OCI-LY1 (cell line): ENCODE measurements around the gene CHRM1.

Experiments
- H2AFZ ChIP-seq: fragments of 200-600 bp; sonication (generic), shearing (Covaris generic); 2 replicates; pipeline ENCODE4 v1.6.0; 2014; ENCODE audit warnings: antibody characterized with exemption, mild to moderate bottlenecking, low read length
- H3F3A ChIP-seq: fragments of 200-600 bp; sonication (generic), shearing (Covaris generic); 2 replicates; pipeline ENCODE4 v1.6.0; 2014; ENCODE audit warnings: mild to moderate bottlenecking, antibody characterized with exemption, low read length, moderate library complexity; ENCODE audit not compliant: insufficient read depth
- H3K27ac ChIP-seq: fragments of 200-600 bp; sonication (generic); 2 replicates; pipeline ENCODE4 v1.5.1; 2014; ENCODE audit warnings: low read length, mixed run types, mild to moderate bottlenecking, low read depth; ENCODE audit not compliant: poor library complexity, severe bottlenecking
- H3K27me3 ChIP-seq: fragments of 200-600 bp; sonication (generic); 2 replicates; pipeline ENCODE4 v1.6.0; 2014; ENCODE audit warnings: antibody characterized with exemption, mild to moderate bottlenecking, low read length, moderate library complexity; ENCODE audit not compliant: insufficient read depth
- H3K36me3 ChIP-seq: fragments of 200-600 bp; sonication (generic); 2 replicates; pipeline ENCODE4 v1.6.1; 2014; ENCODE audit warnings: mild to moderate bottlenecking, antibody characterized with exemption, low read length, moderate library complexity, mixed read lengths; ENCODE audit not compliant: insufficient read depth
- H3K4me1 ChIP-seq: fragments of 200-600 bp; sonication (generic); 2 replicates; pipeline ENCODE4 v1.5.1; 2014; ENCODE audit warnings: mild to moderate bottlenecking, low read length, moderate library complexity; ENCODE audit not compliant: insufficient read depth, severe bottlenecking
- H3K4me2 ChIP-seq: fragments of 200-600 bp; sonication (generic), shearing (Covaris generic); 2 replicates; pipeline ENCODE4 v1.6.1; 2014; ENCODE audit warnings: low read length
- H3K4me3 ChIP-seq: fragments of 200-600 bp; sonication (generic); 2 replicates; pipeline ENCODE4 v1.5.1; 2014; ENCODE audit warnings: low read length, low read depth, mild to moderate bottlenecking, mixed read lengths; ENCODE audit not compliant: poor library complexity, severe bottlenecking
- H3K79me2 ChIP-seq: fragments of 200-600 bp; shearing (Covaris generic); 2 replicates; pipeline ENCODE4 v1.6.1; 2016; ENCODE audit warnings: mixed run types, low read length, mixed read lengths; ENCODE audit not compliant: insufficient read depth
- H3K9ac ChIP-seq: fragments of 200-600 bp; sonication (generic), shearing (Covaris generic); 2 replicates; pipeline ENCODE4 v1.6.1; 2014; ENCODE audit warnings: mild to moderate bottlenecking, low read length, mixed read lengths
- H3K9me2 ChIP-seq: fragments of 200-600 bp; sonication (generic), shearing (Covaris generic); 2 replicates; pipeline ENCODE4 v1.6.1; 2014; ENCODE audit warnings: low read depth, mild to moderate bottlenecking, low read length, mixed read lengths
- H3K9me3 ChIP-seq: fragments of 200-600 bp; shearing (Covaris generic); 2 replicates; pipeline ENCODE4 v1.6.1; 2014; ENCODE audit warnings: low read length, mixed read lengths
- H4K20me1 ChIP-seq: fragments of 200-600 bp; sonication (generic), shearing (Covaris generic); 2 replicates; pipeline ENCODE4 v1.6.0; 2016; ENCODE audit warnings: mild to moderate bottlenecking, low read length; ENCODE audit not compliant: insufficient read depth
- EZH2 ChIP-seq: fragments of 200-600 bp; sonication (generic), shearing (Covaris generic); IDR thresholded peaks from 2 replicates; pipeline ENCODE4 v1.8.0; 2017; ENCODE audit warnings: borderline replicate concordance, mixed run types, mild to moderate bottlenecking, antibody characterized with exemption, low read length, moderate library complexity, mixed read lengths
- TF ChIP-seq, protein P1 (sequence below): fragments of 200-600 bp; sonication (generic), shearing (Covaris generic); IDR thresholded peaks from 2 replicates; pipeline ENCODE4 v1.5.1; 2017; ENCODE audit warnings: mild to moderate bottlenecking, antibody characterized with exemption, low read length, moderate library complexity, mixed read lengths

CHRM1 gene

DNA sequence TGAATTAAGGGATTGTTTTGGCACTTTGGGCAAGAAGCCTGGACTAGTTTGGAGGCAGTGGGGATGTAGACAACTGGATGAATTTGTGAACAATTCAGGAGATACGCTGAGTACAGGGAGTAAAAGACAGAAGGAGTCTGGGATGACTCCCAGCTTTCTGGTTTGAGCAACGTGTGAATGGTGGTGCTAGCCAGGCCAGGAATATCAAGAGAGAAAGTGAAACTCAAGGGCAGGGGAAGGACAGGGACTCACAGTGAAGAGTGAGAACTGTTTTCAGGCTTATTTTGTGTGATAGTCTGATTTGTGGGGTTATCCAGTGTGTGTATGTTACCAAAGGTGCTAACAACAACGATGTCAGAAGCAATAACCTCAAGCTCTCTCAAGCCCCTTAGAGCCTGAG lies 15.9 kb downstream of the CHRM1 start:
- Histone ChIP-seq H2AFZ (no peak overlapping the region), H3K27me3 (peaks cover 5% of the 10 kb centered on the region; the same call in 1 of the 2 replicates), H3K27ac (no peak overlapping the region), H3F3A (no peaks in the 10 kb centered on the region), H3K9me3 (no peaks in the 10 kb centered on the region), H4K20me1 (no peaks in the 10 kb centered on the region), H3K9ac (no peak overlapping the region), H3K4me1 (no peaks in the 10 kb centered on the region), H3K9me2 (no peaks in the 10 kb centered on the region), H3K79me2 (no peaks in the 10 kb centered on the region), H3K36me3 (no peaks in the 10 kb centered on the region), H3K4me3 (no peak overlapping the region), H3K4me2 (no peak overlapping the region)
- no peak for TF ChIP-seq EZH2
- TF ChIP-seq, protein P1, sequence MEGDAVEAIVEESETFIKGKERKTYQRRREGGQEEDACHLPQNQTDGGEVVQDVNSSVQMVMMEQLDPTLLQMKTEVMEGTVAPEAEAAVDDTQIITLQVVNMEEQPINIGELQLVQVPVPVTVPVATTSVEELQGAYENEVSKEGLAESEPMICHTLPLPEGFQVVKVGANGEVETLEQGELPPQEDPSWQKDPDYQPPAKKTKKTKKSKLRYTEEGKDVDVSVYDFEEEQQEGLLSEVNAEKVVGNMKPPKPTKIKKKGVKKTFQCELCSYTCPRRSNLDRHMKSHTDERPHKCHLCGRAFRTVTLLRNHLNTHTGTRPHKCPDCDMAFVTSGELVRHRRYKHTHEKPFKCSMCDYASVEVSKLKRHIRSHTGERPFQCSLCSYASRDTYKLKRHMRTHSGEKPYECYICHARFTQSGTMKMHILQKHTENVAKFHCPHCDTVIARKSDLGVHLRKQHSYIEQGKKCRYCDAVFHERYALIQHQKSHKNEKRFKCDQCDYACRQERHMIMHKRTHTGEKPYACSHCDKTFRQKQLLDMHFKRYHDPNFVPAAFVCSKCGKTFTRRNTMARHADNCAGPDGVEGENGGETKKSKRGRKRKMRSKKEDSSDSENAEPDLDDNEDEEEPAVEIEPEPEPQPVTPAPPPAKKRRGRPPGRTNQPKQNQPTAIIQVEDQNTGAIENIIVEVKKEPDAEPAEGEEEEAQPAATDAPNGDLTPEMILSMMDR: no peak

DNA sequence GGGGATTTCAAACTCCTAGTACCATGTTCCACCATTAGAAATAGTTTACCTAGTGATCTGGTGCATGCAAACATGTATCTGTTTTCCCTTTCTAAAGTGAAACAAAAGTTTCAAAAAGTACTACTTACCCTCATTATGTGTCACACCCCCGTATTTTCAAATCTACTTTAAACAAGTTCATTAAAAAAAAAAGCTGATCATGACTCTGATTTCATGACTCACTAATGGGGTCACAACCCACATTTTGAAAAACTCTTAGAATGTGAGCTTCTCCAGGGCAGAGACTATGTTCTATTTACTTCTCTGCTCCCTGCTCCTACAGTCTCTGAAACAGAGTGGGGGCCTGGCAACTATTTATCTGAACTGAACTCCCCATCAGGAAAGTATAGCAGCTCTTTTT lies 18.2 kb downstream of the CHRM1 start:
- Histone ChIP-seq H3F3A (no peaks in the 10 kb centered on the region), H3K4me2 (no peak overlapping the region), H3K9me2 (no peaks in the 10 kb centered on the region), H2AFZ (no peak overlapping the region), H4K20me1 (no peaks in the 10 kb centered on the region), H3K27me3 (peaks cover 7% of the 10 kb centered on the region; the same call in 1 of the 2 replicates), H3K27ac (no peak overlapping the region), H3K79me2 (no peaks in the 10 kb centered on the region), H3K4me3 (no peak overlapping the region), H3K9me3 (no peaks in the 10 kb centered on the region), H3K36me3 (no peaks in the 10 kb centered on the region), H3K4me1 (no peaks in the 10 kb centered on the region), H3K9ac (no peak overlapping the region)
- TF ChIP-seq, protein P1: no peak
- TF ChIP-seq EZH2: no peak

DNA sequence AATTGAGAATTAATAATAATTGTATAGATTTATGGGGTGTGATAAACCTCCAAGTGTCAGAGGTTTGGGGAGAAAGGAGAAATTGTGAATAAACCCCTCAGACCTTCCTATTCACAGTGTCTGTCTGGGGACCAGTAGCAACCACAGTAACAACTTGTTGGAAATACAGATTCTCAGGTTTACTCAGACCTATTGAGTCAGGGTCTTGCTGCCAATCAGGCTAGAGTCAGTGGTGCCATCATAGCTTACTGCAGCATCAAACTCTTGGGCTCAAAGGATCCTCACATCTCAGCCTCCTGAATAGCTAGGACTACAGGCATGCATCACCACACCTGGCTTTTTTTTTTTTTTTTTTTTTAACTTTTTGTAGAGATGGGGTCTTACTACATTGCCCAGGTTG lies 23.1 kb downstream of the CHRM1 start:
- Histone ChIP-seq H3K9ac (no peak overlapping the region), H3K27ac (no peak overlapping the region), H2AFZ (no peak overlapping the region), H3F3A (no peaks in the 10 kb centered on the region), H4K20me1 (no peaks in the 10 kb centered on the region), H3K79me2 (no peaks in the 10 kb centered on the region), H3K27me3 (peaks cover 6% of the 10 kb centered on the region; the same call in 1 of the 2 replicates), H3K4me3 (no peak overlapping the region), H3K9me2 (no peaks in the 10 kb centered on the region), H3K9me3 (no peaks in the 10 kb centered on the region), H3K4me2 (no peak overlapping the region), H3K4me1 (no peaks in the 10 kb centered on the region), H3K36me3 (no peaks in the 10 kb centered on the region)
- TF ChIP-seq EZH2: no peak
- TF ChIP-seq, protein P1: no peak
